Measurements from ENCODE around the gene VEPH1.

VEPH1 gene

GRCh38 chr3:157502916-157503595 is at the start of gene VEPH1:
Gene VEPH1, minus strand, starts transcription at chr3:157503416. Its CDS starts 8,067 bp downstream, at chr3:157495349.
- TF ChIP-seq GATA2 (IDR thresholded peaks at IDR 0.05; ENCODE audit: low read depth, low read length): peak; percentile 54
- TF ChIP-seq GATA3 (IDR thresholded peaks at IDR 0.05; ENCODE audit: low read depth, low read length): no peak

- TF ChIP-seq GATA3 (IDR thresholded peaks at IDR 0.05; ENCODE audit: low read depth, low read length): no peak
- TF ChIP-seq GATA2 (IDR thresholded peaks at IDR 0.05; ENCODE audit: low read depth, low read length): no peak
Measured at GRCh38 chr3:157551961-157552360, 48.7 kb upstream of the VEPH1 start.

- TF ChIP-seq GATA2 (IDR thresholded peaks at IDR 0.05; ENCODE audit: low read depth, low read length): no peak
- no peak for TF ChIP-seq GATA3 (IDR thresholded peaks at IDR 0.05; ENCODE audit: low read depth, low read length)
Measured at GRCh38 chr3:157549498-157549897, 46.3 kb upstream of the VEPH1 start.

GRCh38 chr3:157544501-157545130 is 41.4 kb upstream of the VEPH1 start:
- TF ChIP-seq GATA3 (IDR thresholded peaks at IDR 0.05; ENCODE audit: low read depth, low read length) (no peak), GATA2 (IDR thresholded peaks at IDR 0.05; ENCODE audit: low read depth, low read length) (no peak)

- TF ChIP-seq GATA2 (IDR thresholded peaks at IDR 0.05; ENCODE audit: low read depth, low read length) (no peak), GATA3 (IDR thresholded peaks at IDR 0.05; ENCODE audit: low read depth, low read length) (no peak)
Measured at GRCh38 chr3:157543501-157544035, 40.4 kb upstream of the VEPH1 start.

- TF ChIP-seq GATA2 (IDR thresholded peaks at IDR 0.05; ENCODE audit: low read depth, low read length) (no peak), GATA3 (IDR thresholded peaks at IDR 0.05; ENCODE audit: low read depth, low read length) (no peak)
Measured at GRCh38 chr3:157542711-157543500, 39.7 kb upstream of the VEPH1 start.

- TF ChIP-seq GATA3 (IDR thresholded peaks at IDR 0.05; ENCODE audit: low read depth, low read length) (no peak), GATA2 (IDR thresholded peaks at IDR 0.05; ENCODE audit: low read depth, low read length) (no peak)
Measured at GRCh38 chr3:157541506-157542236, 38.5 kb upstream of the VEPH1 start.

- TF ChIP-seq GATA3 (IDR thresholded peaks at IDR 0.05; ENCODE audit: low read depth, low read length): no peak
- no peak for TF ChIP-seq GATA2 (IDR thresholded peaks at IDR 0.05; ENCODE audit: low read depth, low read length)
Measured at GRCh38 chr3:157540656-157541055, 37.4 kb upstream of the VEPH1 start.

- TF ChIP-seq GATA2 (IDR thresholded peaks at IDR 0.05; ENCODE audit: low read depth, low read length): no peak
- no peak for TF ChIP-seq GATA3 (IDR thresholded peaks at IDR 0.05; ENCODE audit: low read depth, low read length)
Measured at GRCh38 chr3:157535667-157536066, 32.5 kb upstream of the VEPH1 start.

- TF ChIP-seq GATA2 (IDR thresholded peaks at IDR 0.05; ENCODE audit: low read depth, low read length) (no peak), GATA3 (IDR thresholded peaks at IDR 0.05; ENCODE audit: low read depth, low read length) (no peak)
Measured at GRCh38 chr3:157534725-157535161, 31.5 kb upstream of the VEPH1 start.

GRCh38 chr3:157533298-157534070 is 30.3 kb upstream of the VEPH1 start:
- TF ChIP-seq GATA3 (IDR thresholded peaks at IDR 0.05; ENCODE audit: low read depth, low read length) (no peak), GATA2 (IDR thresholded peaks at IDR 0.05; ENCODE audit: low read depth, low read length) (no peak)

GRCh38 chr3:157532529-157533297 is 29.5 kb upstream of the VEPH1 start:
- TF ChIP-seq GATA3 (IDR thresholded peaks at IDR 0.05; ENCODE audit: low read depth, low read length) (no peak), GATA2 (IDR thresholded peaks at IDR 0.05; ENCODE audit: low read depth, low read length) (no peak)
